GM21825 (cell line): ENCODE data around the gene SMG7.
A peak's percentile ranks its signal among the peaks of the same experiment; 100 is the strongest.

Experiments
- ATAC-seq: cut with Tn5 transposase; IDR thresholded peaks from one replicate; pipeline ENCODE4 v1.9.1; 2021; ENCODE audit warnings: mild to moderate bottlenecking, moderate library complexity; ENCODE audit not compliant: unreplicated experiment

Gene SMG7

GRCh38 chr1:183562701-183563100, 90.4 kb downstream of the SMG7 start:
- no peak for ATAC-seq

- ATAC-seq = no peak
Measured at GRCh38 chr1:183565261-183565660, 93.0 kb downstream of the SMG7 start.

- no peak for ATAC-seq
Measured at GRCh38 chr1:183566026-183566425, 93.7 kb downstream of the SMG7 start.

- peak; percentile 71 for ATAC-seq
Measured at GRCh38 chr1:183567584-183567983, 95.3 kb downstream of the SMG7 start.

GRCh38 chr1:183568176-183569021, 96.1 kb downstream of the SMG7 start:
- ATAC-seq = no peak

GRCh38 chr1:183569141-183569540, 96.8 kb downstream of the SMG7 start:
- no peak for ATAC-seq

GRCh38 chr1:183569801-183570200, 97.5 kb downstream of the SMG7 start:
- ATAC-seq = no peak

GRCh38 chr1:183570451-183570850, 98.2 kb downstream of the SMG7 start:
- no peak for ATAC-seq

- ATAC-seq = no peak
Measured at GRCh38 chr1:183571678-183572268, 99.5 kb downstream of the SMG7 start.

- ATAC-seq = no peak
Measured at GRCh38 chr1:183572721-183573120, 100.4 kb downstream of the SMG7 start.

- ATAC-seq = no peak
Measured at GRCh38 chr1:183575606-183576005, 103.3 kb downstream of the SMG7 start.

- ATAC-seq = no peak
Measured at GRCh38 chr1:183576537-183576936, 104.2 kb downstream of the SMG7 start.

- ATAC-seq = no peak
Measured at GRCh38 chr1:183577897-183578465, 105.7 kb downstream of the SMG7 start.

GRCh38 chr1:183578856-183579255, 106.6 kb downstream of the SMG7 start:
- ATAC-seq = no peak

GRCh38 chr1:183580281-183580682, 108.0 kb downstream of the SMG7 start:
- ATAC-seq = peak; percentile 71

- no peak for ATAC-seq
Measured at GRCh38 chr1:183582021-183582713, 109.9 kb downstream of the SMG7 start.

GRCh38 chr1:183583466-183583865, 111.2 kb downstream of the SMG7 start:
- no peak for ATAC-seq

GRCh38 chr1:183584147-183584546, 111.8 kb downstream of the SMG7 start:
- ATAC-seq = no peak

- no peak for ATAC-seq
Measured at GRCh38 chr1:183585038-183585437, 112.7 kb downstream of the SMG7 start.

- no peak for ATAC-seq
Measured at GRCh38 chr1:183586455-183586854, 114.2 kb downstream of the SMG7 start.

GRCh38 chr1:183586926-183587325, 114.6 kb downstream of the SMG7 start:
- ATAC-seq = no peak

- no peak for ATAC-seq
Measured at GRCh38 chr1:183588827-183589226, 116.5 kb downstream of the SMG7 start.
